Vagina (tissue), 2 donors: Measurements from ENCODE around the gene METTL21C.

Source experiments
- POLR2AphosphoS5 ChIP-seq, 2 donors: sonication (generic); formaldehyde crosslinking; IDR thresholded peaks; one replicate each; pipeline ENCODE4 v1.9.0; 2017; ENCODE audit warnings: antibody characterized with exemption in 2 of 2, mild to moderate bottlenecking in 2 of 2, low read depth in 1 of 2; ENCODE audit not compliant: insufficient read depth in 1 of 2
- TF ChIP-seq, protein P1 (sequence below), 3 experiments: fragments of 450-650 bp in 2 of 3; fragments of 200-600 bp in 1 of 3; sonication (generic) in 1 of 3; IDR thresholded peaks; one replicate each; pipeline ENCODE4 v1.5.1; 2017 to 2019; ENCODE audit warnings: antibody characterized with exemption in 3 of 3, mild to moderate bottlenecking in 2 of 3, moderate library complexity in 2 of 3

DNA sequence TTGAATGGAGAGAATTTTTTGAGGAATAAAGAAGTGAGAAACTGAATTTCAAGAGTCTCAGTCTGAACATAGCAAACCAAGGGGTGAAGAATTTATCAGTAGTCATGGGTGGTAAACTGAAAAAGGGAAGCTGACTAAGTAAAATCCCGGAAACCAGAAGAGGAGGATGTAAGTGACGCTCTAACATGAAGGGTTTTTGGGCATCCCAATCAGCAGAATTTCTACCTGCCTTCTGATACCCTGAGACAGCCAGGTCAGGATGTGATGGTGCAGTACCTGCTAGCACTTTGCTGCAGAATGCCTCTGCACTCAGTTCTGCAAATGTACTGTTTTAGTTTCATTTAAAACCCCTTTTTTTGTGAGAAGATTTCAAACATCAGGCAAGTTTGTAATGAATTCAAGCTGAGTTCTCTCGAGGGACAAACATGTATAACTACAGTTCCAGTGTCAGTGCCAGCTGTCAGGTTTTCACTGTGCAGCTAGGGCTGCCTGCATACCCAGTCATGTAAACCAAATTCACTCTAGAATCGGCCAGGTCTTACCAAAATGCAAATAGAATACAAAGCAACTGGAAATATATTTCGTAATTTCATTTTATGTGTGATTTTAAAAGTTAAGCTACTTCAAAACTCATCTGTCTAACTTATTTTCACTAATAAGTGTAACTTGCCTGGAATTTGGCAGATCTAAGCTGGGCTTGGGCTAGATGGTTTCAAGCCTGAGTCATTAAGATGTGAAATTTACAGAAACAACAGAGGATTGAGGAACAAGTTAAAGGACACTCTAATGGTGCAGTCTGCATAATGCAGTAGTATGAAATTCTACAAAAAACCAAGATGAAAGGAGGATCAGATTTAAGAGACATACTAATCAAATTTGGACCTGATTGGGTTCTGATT lies 13.8 kb downstream of the METTL21C start:
- TF ChIP-seq POLR2AphosphoS5 (IDR thresholded peaks at IDR 0.05; ENCODE audit: insufficient read depth in 1 of 2, low read depth in 1 of 2) = no peak
- TF ChIP-seq, protein P1, sequence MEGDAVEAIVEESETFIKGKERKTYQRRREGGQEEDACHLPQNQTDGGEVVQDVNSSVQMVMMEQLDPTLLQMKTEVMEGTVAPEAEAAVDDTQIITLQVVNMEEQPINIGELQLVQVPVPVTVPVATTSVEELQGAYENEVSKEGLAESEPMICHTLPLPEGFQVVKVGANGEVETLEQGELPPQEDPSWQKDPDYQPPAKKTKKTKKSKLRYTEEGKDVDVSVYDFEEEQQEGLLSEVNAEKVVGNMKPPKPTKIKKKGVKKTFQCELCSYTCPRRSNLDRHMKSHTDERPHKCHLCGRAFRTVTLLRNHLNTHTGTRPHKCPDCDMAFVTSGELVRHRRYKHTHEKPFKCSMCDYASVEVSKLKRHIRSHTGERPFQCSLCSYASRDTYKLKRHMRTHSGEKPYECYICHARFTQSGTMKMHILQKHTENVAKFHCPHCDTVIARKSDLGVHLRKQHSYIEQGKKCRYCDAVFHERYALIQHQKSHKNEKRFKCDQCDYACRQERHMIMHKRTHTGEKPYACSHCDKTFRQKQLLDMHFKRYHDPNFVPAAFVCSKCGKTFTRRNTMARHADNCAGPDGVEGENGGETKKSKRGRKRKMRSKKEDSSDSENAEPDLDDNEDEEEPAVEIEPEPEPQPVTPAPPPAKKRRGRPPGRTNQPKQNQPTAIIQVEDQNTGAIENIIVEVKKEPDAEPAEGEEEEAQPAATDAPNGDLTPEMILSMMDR (IDR thresholded peaks at IDR 0.05) = no peak
